ES-I3 (cell line): ENCODE measurements around the gene FYCO1.

Experiments used
- H3K36me3 ChIP-seq: 2 replicates; pipeline ENCODE4 v1.6.1; 2013; ENCODE audit warnings: mild to moderate bottlenecking, low read length, control low read depth, moderate library complexity; ENCODE audit not compliant: insufficient read depth
- H3K4me1 ChIP-seq: 2 replicates; pipeline ENCODE4 v1.6.1; 2013; ENCODE audit warnings: mild to moderate bottlenecking, control low read depth, low read length; ENCODE audit not compliant: insufficient read depth
- H3K9ac ChIP-seq: 2 replicates; pipeline ENCODE4 v1.6.1; 2013; ENCODE audit warnings: low read depth, mild to moderate bottlenecking, low read length, moderate library complexity
- H3K9me3 ChIP-seq: 2 replicates; pipeline ENCODE4 v1.6.1; 2013; ENCODE audit warnings: mild to moderate bottlenecking, low read length, moderate library complexity; ENCODE audit not compliant: control insufficient read depth, insufficient read depth

FYCO1 gene

DNA sequence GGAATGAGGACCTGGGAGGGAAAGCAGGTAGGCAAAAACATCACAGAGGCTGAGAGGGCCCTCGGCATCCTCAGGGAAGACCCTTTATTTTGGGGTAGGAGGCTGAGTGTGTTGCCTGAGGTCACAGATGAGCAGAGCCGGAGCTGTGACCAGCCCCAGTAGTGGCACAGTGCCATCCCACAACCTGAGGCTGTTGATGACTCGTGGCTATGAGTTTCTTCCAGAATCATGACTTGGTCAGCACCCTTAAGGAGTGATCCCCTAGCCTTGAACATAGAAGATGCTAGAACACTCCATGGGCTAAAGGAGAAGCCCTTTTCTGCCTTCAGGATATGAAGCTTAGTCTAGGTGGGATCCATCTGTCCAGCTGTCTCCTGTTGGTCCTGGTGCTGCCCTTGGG lies 71.9 kb downstream of the FYCO1 start:
- no peaks in the 10 kb centered on the region for H3K9me3 ChIP-seq
- H3K4me1 ChIP-seq: no peaks in the 10 kb centered on the region
- H3K9ac ChIP-seq: no peak overlapping the region
- peaks cover 4% of the 10 kb centered on the region; the same call in 1 of the 2 replicates for H3K36me3 ChIP-seq

DNA sequence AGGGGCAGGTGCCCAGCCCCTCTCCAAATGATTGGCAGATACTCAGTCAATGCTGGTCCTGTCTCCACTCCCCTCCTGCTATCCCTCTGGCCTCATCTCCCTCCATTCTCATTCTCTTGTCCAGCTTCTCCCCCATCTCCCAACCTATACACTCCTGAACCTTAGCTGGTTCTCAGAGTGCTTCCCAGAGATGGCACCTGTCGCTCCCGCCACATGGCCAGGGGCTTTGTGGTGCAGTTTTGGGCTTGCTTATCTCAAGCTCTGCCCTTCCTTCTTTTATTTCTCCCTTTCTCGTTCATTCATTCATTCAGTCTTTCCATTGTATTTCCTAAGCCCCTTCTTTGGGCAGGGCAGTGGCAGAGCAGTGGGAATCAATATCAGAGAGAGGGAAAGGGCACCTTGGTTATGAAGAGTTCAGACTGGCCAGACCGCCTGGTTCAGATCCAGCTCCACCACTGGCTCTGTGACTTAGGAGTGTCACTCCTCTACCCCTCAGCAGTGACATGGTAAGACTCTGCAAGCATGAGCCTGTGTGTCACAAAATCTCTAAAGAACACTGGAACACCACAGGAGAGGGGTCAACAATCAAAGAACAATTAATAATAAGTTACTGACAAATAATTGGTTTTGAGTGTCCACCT lies 72.6 kb downstream of the FYCO1 start:
- Histone ChIP-seq H3K9ac (no peak overlapping the region), H3K9me3 (no peaks in the 10 kb centered on the region), H3K4me1 (no peaks in the 10 kb centered on the region), H3K36me3 (peaks cover 4% of the 10 kb centered on the region)

- H3K9me3 ChIP-seq: no peaks in the 10 kb centered on the region
- no peak overlapping the region for H3K9ac ChIP-seq
- H3K4me1 ChIP-seq: no peaks in the 10 kb centered on the region
- H3K36me3 ChIP-seq: peaks cover 4% of the 10 kb centered on the region
These were observed 73.6 kb downstream of the FYCO1 start for GRCh38 chr3:45922039-45922326.

GRCh38 chr3:45921158-45922038 lies 74.2 kb downstream of the FYCO1 start:
- peaks cover 4% of the 10 kb centered on the region for H3K36me3 ChIP-seq
- no peak overlapping the region for H3K9ac ChIP-seq
- no peaks in the 10 kb centered on the region for H3K4me1 ChIP-seq
- no peaks in the 10 kb centered on the region for H3K9me3 ChIP-seq

GRCh38 chr3:45917146-45917898 lies 78.3 kb downstream of the FYCO1 start:
- Histone ChIP-seq H3K36me3 (no peaks in the 10 kb centered on the region; the same call in 1 of the 2 replicates), H3K4me1 (no peaks in the 10 kb centered on the region), H3K9me3 (no peaks in the 10 kb centered on the region), H3K9ac (no peak overlapping the region)

DNA sequence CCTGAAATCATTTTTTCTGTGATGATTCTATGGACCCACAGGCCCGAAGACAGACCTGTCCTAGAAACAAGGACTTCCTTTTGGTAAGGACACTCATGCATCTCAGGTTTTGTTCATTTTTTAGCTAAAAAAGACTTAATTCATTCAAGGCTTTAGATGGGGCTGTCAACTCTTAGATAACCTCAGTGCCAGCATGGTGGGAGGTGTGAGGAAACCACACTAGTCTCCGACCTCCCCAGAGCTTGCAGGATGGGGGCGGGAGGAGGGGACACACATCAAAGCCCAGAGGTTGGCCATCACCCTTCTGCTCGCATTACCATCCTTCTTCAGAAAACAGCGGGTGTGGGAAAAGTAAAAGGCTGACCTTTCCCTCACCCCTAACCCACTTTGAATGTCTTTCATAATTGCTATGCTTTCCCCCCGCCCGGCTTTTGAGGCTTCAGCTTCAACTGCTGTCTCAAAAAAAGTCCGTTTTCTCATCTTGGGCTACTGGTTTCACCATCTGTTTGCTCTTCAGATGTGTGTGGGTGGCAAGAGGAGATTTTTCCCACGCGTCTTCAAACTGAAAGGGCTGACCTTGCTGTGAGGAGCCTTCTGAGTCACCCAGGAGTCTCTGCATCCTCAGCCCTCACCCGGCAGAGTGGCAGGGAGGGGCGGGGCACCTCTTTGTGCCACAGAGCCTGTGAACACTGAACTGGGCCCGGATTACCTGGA lies 79.9 kb downstream of the FYCO1 start:
- no peak overlapping the region for H3K9ac ChIP-seq
- no peaks in the 10 kb centered on the region for H3K9me3 ChIP-seq
- H3K4me1 ChIP-seq: no peaks in the 10 kb centered on the region
- no peaks in the 10 kb centered on the region; the same call in 1 of the 2 replicates for H3K36me3 ChIP-seq

GRCh38 chr3:45915059-45915439 lies 80.6 kb downstream of the FYCO1 start:
- H3K36me3 ChIP-seq: no peaks in the 10 kb centered on the region; the same call in 1 of the 2 replicates
- H3K9ac ChIP-seq: no peak overlapping the region
- no peaks in the 10 kb centered on the region for H3K9me3 ChIP-seq
- no peaks in the 10 kb centered on the region for H3K4me1 ChIP-seq

GRCh38 chr3:45914362-45915058 lies 81.1 kb downstream of the FYCO1 start:
- Histone ChIP-seq H3K4me1 (no peaks in the 10 kb centered on the region), H3K9me3 (no peaks in the 10 kb centered on the region), H3K9ac (no peak overlapping the region), H3K36me3 (no peaks in the 10 kb centered on the region; the same call in 1 of the 2 replicates)

DNA sequence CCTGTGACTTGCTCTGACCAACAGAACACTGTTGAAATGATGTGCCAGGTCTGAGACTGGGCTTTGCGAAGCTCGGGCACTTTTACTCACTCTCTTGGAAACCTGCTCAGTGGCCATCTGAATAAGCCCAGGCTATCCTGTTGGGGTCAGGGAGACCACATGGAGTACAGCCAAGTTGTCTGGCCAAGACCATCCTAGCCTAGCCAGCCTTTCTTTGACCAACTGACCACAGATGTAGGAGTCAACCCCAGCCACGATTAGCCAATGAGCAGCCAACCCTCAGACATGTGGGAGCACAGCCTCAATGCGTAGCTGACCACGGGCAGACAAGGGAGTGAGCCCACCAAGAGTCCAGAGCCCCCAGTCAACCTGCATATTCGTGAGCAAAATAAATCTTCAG lies 83.2 kb downstream of the FYCO1 start:
- Histone ChIP-seq H3K36me3 (no peaks in the 10 kb centered on the region), H3K9me3 (no peaks in the 10 kb centered on the region), H3K9ac (no peak overlapping the region), H3K4me1 (no peaks in the 10 kb centered on the region)

DNA sequence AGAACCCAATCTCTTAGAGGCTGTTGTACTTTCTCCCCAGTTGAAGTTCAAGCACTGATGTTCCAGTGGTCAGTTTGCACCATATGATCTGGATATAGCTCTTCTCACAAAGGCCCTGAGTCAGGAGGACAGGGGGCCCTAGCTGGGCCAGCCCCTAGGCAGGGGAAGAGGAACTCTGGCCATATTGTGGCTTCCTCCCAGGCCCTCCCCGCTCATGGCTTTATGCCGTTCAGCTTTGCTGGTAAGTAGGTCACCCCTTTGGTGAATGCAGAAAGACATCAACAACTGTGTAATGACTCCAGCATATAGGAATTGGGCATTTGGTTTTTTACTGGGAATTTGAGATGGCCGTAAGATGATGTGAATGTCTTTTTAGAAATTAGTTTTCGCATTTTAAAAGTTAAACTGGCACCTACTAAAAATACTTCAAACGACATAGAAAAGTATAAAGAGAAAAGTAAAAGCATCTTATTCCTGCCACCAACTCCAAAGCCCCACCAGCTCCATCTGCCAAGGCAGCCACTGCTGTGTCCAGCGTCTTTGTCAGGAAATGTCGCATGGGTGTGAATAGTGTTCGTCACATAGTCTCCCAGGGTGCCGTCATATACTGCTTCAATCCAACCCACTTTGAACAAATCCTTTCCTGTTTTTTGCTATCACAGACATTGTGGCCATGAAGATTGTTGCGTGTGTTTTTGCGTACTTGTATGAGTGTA lies 84.0 kb downstream of the FYCO1 start:
- H3K4me1 ChIP-seq: no peaks in the 10 kb centered on the region
- no peak overlapping the region for H3K9ac ChIP-seq
- H3K9me3 ChIP-seq: no peaks in the 10 kb centered on the region
- no peaks in the 10 kb centered on the region for H3K36me3 ChIP-seq

DNA sequence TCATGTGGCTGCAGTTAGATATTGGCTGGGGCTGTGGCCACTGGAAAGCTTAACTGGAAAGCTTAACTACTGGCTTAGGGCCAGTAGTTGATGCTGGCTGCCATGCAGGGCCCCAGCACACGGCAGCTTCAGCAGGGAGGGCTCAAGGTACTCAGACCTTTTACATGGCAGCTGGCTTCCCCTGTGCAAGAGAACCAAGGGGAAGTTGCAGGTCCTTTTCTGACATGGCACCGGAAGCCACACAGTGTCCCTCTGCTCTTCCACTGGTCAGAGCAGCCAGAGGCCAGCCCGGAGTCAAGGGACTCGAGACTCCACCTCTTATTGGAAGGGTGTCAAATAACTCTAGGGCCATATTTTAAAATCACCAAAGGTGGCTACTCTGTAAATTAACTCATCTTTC lies 84.7 kb downstream of the FYCO1 start:
- Histone ChIP-seq H3K9ac (no peak overlapping the region), H3K36me3 (no peaks in the 10 kb centered on the region), H3K4me1 (no peaks in the 10 kb centered on the region), H3K9me3 (no peaks in the 10 kb centered on the region)

DNA sequence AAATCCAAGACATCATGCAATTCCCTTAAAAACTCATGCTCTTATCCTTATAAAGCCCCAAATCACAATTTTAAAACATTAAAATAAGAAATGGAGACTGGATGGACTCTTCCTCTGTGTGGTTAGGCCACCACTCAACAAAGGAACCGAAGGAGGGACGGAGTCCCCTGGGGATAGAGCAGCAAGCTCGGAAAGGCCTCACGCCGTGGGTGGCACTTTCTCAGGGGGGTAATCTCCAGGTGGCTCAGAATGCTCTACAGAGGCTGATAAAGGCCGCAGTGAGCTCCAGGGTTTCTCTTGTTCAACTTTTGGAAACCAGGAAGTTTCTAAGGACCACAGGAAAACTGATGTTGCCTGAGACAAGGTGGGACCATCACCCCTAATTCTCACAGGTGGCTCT lies 86.1 kb downstream of the FYCO1 start:
- Histone ChIP-seq H3K4me1 (no peaks in the 10 kb centered on the region), H3K36me3 (no peaks in the 10 kb centered on the region), H3K9ac (no peak overlapping the region), H3K9me3 (no peaks in the 10 kb centered on the region)

- H3K36me3 ChIP-seq: no peaks in the 10 kb centered on the region
- no peak overlapping the region for H3K9ac ChIP-seq
- H3K9me3 ChIP-seq: no peaks in the 10 kb centered on the region
- H3K4me1 ChIP-seq: no peaks in the 10 kb centered on the region
These were observed 86.9 kb downstream of the FYCO1 start for GRCh38 chr3:45908761-45909160.
